ENCODE data around the gene FRY. TPM values are rescaled to one million over a fixed set of nuclear protein-coding genes. Genes with fewer than 3 reads are reported as not detected.
"Not testable (repeated sequence)": the region's sequence is repeated elsewhere in the genome, so short reads cannot be mapped to it uniquely, and the experiment has no call there.

The FRY gene
- total and polyA plus RNA-seq, 2 donors (not counting 1 experiment from before 2014, with no cell fraction given) = 2.3 to 6.3 TPM

DNA sequence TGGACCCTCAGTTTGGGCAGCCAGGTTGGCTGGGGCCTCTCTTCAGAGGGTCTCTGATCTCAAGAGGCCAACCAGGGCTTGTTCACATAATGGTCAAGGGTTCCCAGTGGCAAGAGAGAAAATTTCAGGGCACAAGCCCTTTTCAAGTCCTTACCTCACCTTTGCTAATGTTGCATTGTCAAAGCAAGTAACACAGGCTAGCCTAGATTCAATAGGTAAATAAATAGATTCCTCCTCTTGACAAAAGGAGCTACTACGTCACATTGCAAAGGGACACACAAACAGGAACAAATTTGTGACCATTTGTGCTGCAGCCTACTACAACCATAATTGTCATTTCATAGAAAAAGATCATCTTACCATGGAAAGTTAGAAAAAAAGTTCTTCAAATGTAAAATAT is 33.9 kb upstream of the FRY start:
- Mint-ChIP-seq H3K27me3 (no peaks in the 10 kb centered on the region), H3K27ac (no peak overlapping the region), H3K9me3 (ENCODE audit: insufficient read depth) (no peaks in the 10 kb centered on the region), H3K4me3 (no peak overlapping the region), H3K4me1 (no peaks in the 10 kb centered on the region)
- ATAC-seq (ENCODE audit: low read depth) = no peak
- Histone ChIP-seq H3K36me3 (replicated peaks in 1 of 2; ENCODE audit: control extremely low read depth in 1 of 2, control insufficient read depth in 1 of 2, extremely low read depth in 1 of 2, insufficient read depth in 2 of 2, low read length in 1 of 2) (no peaks in the 10 kb centered on the region), H3K9me3 (ENCODE audit: control extremely low read depth in 1 of 3, control insufficient read depth in 2 of 3, insufficient read depth in 1 of 3, low read length in 2 of 3) (peaks cover 0 to 3% (median 0%) of the 10 kb centered on the region in 3 donors), H3K4me1 (ENCODE audit: control insufficient read depth in 2 of 2, insufficient read depth in 2 of 2, low read length in 2 of 2) (no peaks in the 10 kb centered on the region), H3K27ac (ENCODE audit: low read length in 2 of 2) (no peak overlapping the region), H3K4me3 (ENCODE audit: control extremely low read depth in 1 of 5, extremely low read depth in 1 of 5, insufficient read depth in 1 of 5, low read depth in 2 of 5, low read length in 4 of 5) (no peak overlapping the region), H3K79me2 (ENCODE audit: control insufficient read depth, insufficient read depth, low read length) (no peaks in the 10 kb centered on the region), H3K27me3 (replicated peaks in 1 of 4; ENCODE audit: control extremely low read depth in 1 of 4, control insufficient read depth in 3 of 4, insufficient read depth in 4 of 4, low read length in 3 of 4) (no peaks in the 10 kb centered on the region), H3K4me2 (replicated peaks; ENCODE audit: low read depth, low read length, poor library complexity, severe bottlenecking) (no peak overlapping the region), H2AFZ (ENCODE audit: insufficient read depth, low read depth, low read length, poor library complexity, severe bottlenecking) (no peak overlapping the region), H3K9ac (ENCODE audit: low read length) (no peak overlapping the region), H4K20me1 (ENCODE audit: control insufficient read depth, insufficient read depth, low read length, poor library complexity, severe bottlenecking) (no peaks in the 10 kb centered on the region)
- POLR2A ChIA-PET = no interaction called here
- intact Hi-C loops (cut with micrococcal nuclease) = no loop called here
- TF ChIP-seq, protein P1, sequence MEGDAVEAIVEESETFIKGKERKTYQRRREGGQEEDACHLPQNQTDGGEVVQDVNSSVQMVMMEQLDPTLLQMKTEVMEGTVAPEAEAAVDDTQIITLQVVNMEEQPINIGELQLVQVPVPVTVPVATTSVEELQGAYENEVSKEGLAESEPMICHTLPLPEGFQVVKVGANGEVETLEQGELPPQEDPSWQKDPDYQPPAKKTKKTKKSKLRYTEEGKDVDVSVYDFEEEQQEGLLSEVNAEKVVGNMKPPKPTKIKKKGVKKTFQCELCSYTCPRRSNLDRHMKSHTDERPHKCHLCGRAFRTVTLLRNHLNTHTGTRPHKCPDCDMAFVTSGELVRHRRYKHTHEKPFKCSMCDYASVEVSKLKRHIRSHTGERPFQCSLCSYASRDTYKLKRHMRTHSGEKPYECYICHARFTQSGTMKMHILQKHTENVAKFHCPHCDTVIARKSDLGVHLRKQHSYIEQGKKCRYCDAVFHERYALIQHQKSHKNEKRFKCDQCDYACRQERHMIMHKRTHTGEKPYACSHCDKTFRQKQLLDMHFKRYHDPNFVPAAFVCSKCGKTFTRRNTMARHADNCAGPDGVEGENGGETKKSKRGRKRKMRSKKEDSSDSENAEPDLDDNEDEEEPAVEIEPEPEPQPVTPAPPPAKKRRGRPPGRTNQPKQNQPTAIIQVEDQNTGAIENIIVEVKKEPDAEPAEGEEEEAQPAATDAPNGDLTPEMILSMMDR (IDR thresholded peaks at IDR 0.05) = no peak
- TF ChIP-seq EZH2 (IDR thresholded peaks at IDR 0.05; ENCODE audit: borderline replicate concordance, insufficient read depth, low read depth, low read length, poor library complexity, severe bottlenecking) = no peak
- CTCF ChIA-PET = no interaction called here
- no peak for DNase-seq
- no CpG with 5 or more reads among the region's 1 CpG for WGBS (ENCODE audit: insufficient coverage)

DNA sequence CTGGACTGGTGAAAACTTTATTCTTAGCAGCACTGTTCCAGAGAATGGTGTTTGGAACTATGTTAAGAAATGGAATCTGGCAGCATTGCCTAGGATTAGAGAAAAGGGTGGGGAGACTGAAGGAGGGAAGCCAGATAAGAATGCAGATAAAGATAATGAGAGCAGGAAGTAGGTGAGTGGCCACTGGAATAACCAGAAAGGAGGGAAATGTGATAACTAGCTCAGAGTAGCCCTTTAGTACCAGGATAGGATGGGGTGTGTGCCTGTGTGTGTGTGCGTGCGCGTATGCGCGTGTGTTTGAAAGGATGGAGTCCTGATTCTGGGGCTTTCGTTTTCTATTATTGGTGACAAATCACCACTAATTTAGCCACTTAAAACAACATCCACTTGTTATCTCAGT is 33.4 kb upstream of the FRY start:
- H3K4me1 ChIP-seq (ENCODE audit: control insufficient read depth in 2 of 2, insufficient read depth in 2 of 2, low read length in 2 of 2) = no peaks in the 10 kb centered on the region
- CTCF ChIA-PET = no interaction called here
- H3K9me3 Mint-ChIP-seq (ENCODE audit: insufficient read depth) = no peaks in the 10 kb centered on the region

GRCh38 chr13:32000754-32001153 is 30.8 kb upstream of the FRY start:
- not testable (repeated sequence) for H3K4me2 ChIP-seq (replicated peaks; ENCODE audit: low read depth, low read length, poor library complexity, severe bottlenecking)

More for the DNA sequence above, 33.4 kb upstream of the FRY start:
- H3K36me3 ChIP-seq (replicated peaks in 1 of 2; ENCODE audit: control extremely low read depth in 1 of 2, control insufficient read depth in 1 of 2, extremely low read depth in 1 of 2, insufficient read depth in 2 of 2, low read length in 1 of 2) = no peaks in the 10 kb centered on the region
- no peak overlapping the region for H2AFZ ChIP-seq (ENCODE audit: insufficient read depth, low read depth, low read length, poor library complexity, severe bottlenecking)
- no peak overlapping the region for H3K4me3 ChIP-seq (ENCODE audit: control extremely low read depth in 1 of 5, extremely low read depth in 1 of 5, insufficient read depth in 1 of 5, low read depth in 2 of 5, low read length in 4 of 5)
- H4K20me1 ChIP-seq (ENCODE audit: control insufficient read depth, insufficient read depth, low read length, poor library complexity, severe bottlenecking) = no peaks in the 10 kb centered on the region
- no peak overlapping the region for H3K4me2 ChIP-seq (replicated peaks; ENCODE audit: low read depth, low read length, poor library complexity, severe bottlenecking)
- Mint-ChIP-seq H3K27me3 (no peaks in the 10 kb centered on the region), H3K27ac (no peak overlapping the region), H3K4me1 (no peaks in the 10 kb centered on the region), H3K4me3 (no peak overlapping the region)
- no peaks in the 10 kb centered on the region for H3K27me3 ChIP-seq (replicated peaks in 1 of 4; ENCODE audit: control extremely low read depth in 1 of 4, control insufficient read depth in 3 of 4, insufficient read depth in 4 of 4, low read length in 3 of 4)
- no peaks in the 10 kb centered on the region for H3K79me2 ChIP-seq (ENCODE audit: control insufficient read depth, insufficient read depth, low read length)
- no peak for DNase-seq
- no peak for ATAC-seq (ENCODE audit: low read depth)
- H3K9me3 ChIP-seq (ENCODE audit: control extremely low read depth in 1 of 3, control insufficient read depth in 2 of 3, insufficient read depth in 1 of 3, low read length in 2 of 3) = peaks cover 0 to 3% (median 0%) of the 10 kb centered on the region in 3 donors
- no peak for TF ChIP-seq EZH2 (IDR thresholded peaks at IDR 0.05; ENCODE audit: borderline replicate concordance, insufficient read depth, low read depth, low read length, poor library complexity, severe bottlenecking)
- TF ChIP-seq, protein P1 (IDR thresholded peaks at IDR 0.05) = no peak
- no CpG with 5 or more reads among the region's 6 CpGs for WGBS (ENCODE audit: insufficient coverage)
- H3K27ac ChIP-seq (ENCODE audit: low read length in 2 of 2) = no peak overlapping the region
- intact Hi-C loops (cut with micrococcal nuclease) = no loop called here
- no peak overlapping the region for H3K9ac ChIP-seq (ENCODE audit: low read length)
- POLR2A ChIA-PET = no interaction called here

More at GRCh38 chr13:32000754-32001153, 30.8 kb upstream of the FRY start:
- intact Hi-C loops (cut with micrococcal nuclease); H4K20me1 ChIP-seq (ENCODE audit: control insufficient read depth, insufficient read depth, low read length, poor library complexity, severe bottlenecking); H3K9ac ChIP-seq (ENCODE audit: low read length); DNase-seq; H3K9me3 Mint-ChIP-seq (ENCODE audit: insufficient read depth); H3K27me3 Mint-ChIP-seq; H3K79me2 ChIP-seq (ENCODE audit: control insufficient read depth, insufficient read depth, low read length); POLR2A ChIA-PET; H3K27ac Mint-ChIP-seq; H3K27me3 ChIP-seq (replicated peaks in 1 of 4; ENCODE audit: control extremely low read depth in 1 of 4, control insufficient read depth in 3 of 4, insufficient read depth in 4 of 4, low read length in 3 of 4); H3K4me1 ChIP-seq (ENCODE audit: control insufficient read depth in 2 of 2, insufficient read depth in 2 of 2, low read length in 2 of 2); H3K4me3 Mint-ChIP-seq; H3K9me3 ChIP-seq (ENCODE audit: control extremely low read depth in 1 of 3, control insufficient read depth in 2 of 3, insufficient read depth in 1 of 3, low read length in 2 of 3); H3K4me1 Mint-ChIP-seq; H3K4me3 ChIP-seq (ENCODE audit: control extremely low read depth in 1 of 5, extremely low read depth in 1 of 5, insufficient read depth in 1 of 5, low read depth in 2 of 5, low read length in 4 of 5); ATAC-seq (ENCODE audit: low read depth); H3K27ac ChIP-seq (ENCODE audit: low read length in 2 of 2); H2AFZ ChIP-seq (ENCODE audit: insufficient read depth, low read depth, low read length, poor library complexity, severe bottlenecking); H3K36me3 ChIP-seq (replicated peaks in 1 of 2; ENCODE audit: control extremely low read depth in 1 of 2, control insufficient read depth in 1 of 2, extremely low read depth in 1 of 2, insufficient read depth in 2 of 2, low read length in 1 of 2): not testable (repeated sequence)
- CTCF ChIA-PET = interaction anchor here (1.5 to 1.6 kb wide), 2 partner anchors 10 to 15 kb away, joined by 3 to 6 read pairs; no protein-coding TSS in a partner anchor
- WGBS (ENCODE audit: insufficient coverage) = no CpG with 5 or more reads among the region's 7 CpGs

All from B cell (primary cell).